Measurements from ENCODE around the gene NEK3.
A peak's percentile ranks its signal among the peaks of the same experiment; 100 is the strongest.
"Not testable (repeated sequence)": the region's sequence is repeated elsewhere in the genome, so short reads cannot be mapped to it uniquely, and the experiment has no call there.

Gene NEK3, protein sequence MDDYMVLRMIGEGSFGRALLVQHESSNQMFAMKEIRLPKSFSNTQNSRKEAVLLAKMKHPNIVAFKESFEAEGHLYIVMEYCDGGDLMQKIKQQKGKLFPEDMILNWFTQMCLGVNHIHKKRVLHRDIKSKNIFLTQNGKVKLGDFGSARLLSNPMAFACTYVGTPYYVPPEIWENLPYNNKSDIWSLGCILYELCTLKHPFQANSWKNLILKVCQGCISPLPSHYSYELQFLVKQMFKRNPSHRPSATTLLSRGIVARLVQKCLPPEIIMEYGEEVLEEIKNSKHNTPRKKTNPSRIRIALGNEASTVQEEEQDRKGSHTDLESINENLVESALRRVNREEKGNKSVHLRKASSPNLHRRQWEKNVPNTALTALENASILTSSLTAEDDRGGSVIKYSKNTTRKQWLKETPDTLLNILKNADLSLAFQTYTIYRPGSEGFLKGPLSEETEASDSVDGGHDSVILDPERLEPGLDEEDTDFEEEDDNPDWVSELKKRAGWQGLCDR

DNA sequence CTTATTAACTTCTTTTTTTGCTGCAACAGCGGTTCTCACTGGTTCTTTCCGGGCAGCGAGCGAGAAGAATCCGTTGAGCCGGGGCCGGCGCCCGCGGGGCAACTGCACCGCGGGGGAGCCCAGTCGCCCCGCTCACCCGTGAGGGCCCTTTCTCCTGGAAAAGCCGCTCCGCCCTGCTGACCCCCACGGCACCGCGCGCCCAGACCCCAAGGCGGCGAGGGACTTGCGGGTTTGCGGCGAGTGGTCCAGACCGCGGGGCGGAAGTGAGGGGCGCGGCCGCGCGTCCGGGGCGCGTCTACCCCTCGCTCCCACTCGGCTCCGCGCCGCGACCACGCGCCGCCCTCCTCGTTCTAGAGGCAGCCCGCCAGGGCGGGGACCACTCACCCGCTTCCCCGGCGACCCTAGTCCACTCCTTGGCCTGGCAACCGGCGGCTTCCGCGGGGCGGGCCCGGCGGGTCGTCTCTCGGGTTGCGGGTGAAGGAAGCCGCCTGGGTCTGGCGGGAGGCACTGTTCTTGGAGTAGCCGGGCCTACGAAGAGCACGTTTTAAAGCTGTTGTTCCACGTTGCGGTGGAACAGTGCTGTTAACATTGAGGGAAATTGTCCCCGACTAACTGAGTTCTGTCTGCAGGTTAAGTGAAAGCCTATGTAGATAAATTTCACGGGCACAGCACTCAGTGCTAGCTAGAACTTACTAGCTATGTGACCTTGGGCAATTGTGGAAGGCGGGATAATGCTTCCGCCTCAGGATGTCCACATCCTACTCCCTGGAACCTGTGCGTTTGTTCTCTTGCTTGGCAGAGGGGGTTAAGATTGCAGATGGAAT lies at the start of gene NEK3:
Gene NEK3, minus strand, starts transcription at position 439 of the 824 bp plus-strand sequence. CDS start 3,406 bp downstream, outside the sequence.
- DNase-seq (ENCODE audit: low read depth) = peak; percentile 45

DNA sequence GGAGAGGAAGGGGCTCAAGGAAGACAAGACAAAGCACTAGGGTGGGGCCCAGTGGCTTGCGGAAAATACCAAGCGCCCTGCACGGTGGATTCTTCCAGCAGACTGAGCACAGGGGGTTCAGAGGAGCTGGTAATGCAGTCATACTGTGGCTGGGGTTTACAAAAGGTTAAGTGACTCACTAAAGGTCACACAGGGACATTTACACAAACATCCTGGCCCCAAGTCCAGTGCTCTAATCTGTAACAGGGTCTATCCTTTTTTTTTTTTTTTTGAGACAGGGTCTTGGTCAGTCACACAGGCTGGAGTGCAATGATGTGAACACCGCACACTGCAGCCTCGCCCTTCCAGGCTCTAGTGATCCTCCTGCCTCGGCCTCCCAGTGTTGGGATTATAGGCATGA lies 49.0 kb upstream of the NEK3 start:
- DNase-seq (ENCODE audit: low read depth) = not testable (repeated sequence)

DNA sequence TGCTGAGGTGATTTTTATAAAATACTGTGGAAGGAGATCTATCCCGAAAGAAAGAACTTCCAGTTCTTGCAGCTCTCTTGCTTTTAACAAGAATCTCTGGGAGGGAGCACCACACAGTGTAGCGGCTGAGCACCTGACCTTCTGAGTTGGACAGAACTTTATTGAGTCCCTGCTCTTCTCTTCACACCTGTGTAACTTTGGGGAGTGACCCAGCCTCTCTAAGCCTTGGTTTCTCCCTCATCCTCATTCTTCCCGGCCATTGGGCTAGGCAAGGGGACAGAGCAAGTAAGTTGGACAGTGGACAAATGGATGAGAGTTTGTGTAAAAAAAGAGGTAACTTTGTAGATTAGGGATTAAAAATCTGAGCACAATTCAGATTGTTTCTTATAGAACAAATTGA lies 48.5 kb upstream of the NEK3 start:
- DNase-seq (ENCODE audit: low read depth) = not testable (repeated sequence)

DNA sequence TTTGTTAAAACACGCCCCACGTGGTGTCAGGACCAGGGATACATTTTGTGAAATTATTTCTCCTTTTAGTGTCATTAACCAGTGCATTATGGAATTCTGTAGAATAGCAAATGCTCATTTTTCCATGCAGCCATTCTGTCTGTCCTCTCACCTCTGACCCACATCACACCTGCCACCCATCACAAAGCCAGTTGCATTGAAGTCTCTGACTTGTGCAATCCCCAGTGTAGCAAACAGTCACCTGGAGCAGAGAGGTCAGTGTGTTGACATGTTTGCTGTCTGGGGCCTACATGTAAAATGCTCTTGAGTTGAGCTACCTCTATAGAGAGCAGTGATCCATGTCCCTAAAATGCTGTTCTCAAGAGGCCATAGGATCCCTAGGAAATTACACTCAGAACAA lies 47.9 kb upstream of the NEK3 start:
- not testable (repeated sequence) for DNase-seq (ENCODE audit: low read depth)

DNA sequence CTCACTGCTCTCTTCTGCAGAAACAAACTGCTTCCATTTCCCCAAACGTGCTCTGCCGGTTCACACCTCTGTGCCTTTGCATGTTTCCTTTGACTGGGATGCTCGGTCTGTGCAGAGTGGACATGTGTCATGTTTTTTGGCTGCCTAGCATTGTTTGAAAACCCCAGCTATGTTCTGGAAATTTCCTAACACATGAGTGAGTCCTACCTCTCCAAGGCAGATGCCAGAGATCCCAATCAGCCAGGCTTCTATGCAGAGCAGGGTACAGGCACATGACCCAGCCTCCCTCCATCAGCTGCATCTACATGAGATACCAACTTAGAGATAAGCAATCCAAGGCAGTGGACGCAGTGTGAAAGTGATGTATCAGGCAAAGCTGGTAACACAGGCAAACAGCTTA lies 45.1 kb upstream of the NEK3 start:
- not testable (repeated sequence) for DNase-seq (ENCODE audit: low read depth)

DNA sequence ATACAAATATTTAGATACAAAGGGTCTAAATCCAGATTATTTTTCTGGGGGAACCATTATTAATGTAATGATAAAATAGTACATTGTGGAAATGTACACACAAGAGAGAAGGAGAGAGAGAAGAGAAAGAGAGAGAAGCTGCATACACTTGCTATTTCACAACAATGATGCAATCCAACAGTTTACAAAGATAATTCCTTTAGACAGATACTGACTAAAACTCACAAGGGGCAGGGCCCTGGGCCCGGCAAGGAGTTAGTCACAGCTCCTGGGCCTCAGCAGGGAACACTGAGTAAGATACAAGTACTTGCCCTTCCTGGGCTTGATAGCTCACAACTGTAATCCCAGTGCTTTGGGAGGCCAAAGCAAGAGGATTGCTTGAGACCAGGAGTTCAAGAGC lies 44.5 kb upstream of the NEK3 start:
- DNase-seq (ENCODE audit: low read depth) = not testable (repeated sequence)

DNA sequence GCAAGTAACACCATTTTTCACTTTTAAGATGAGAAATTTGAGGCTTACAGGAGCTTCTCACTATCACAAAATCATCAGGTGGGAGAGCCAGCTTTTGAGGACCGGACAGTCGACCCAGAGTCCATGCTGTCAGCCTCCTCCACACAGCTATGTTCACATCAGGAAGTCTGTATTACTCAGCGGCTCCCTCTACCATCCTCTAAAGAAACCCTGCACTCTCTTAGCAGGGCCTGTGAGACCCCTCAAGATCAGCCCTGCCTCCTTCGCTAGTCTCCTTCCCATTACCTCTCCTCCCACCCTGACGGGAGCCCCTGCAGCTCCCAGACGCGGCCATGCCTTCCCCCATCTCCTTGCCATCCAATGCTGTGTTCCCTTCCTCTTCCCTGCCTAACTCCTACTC lies 43.1 kb upstream of the NEK3 start:
- DNase-seq (ENCODE audit: low read depth) = not testable (repeated sequence)

DNA sequence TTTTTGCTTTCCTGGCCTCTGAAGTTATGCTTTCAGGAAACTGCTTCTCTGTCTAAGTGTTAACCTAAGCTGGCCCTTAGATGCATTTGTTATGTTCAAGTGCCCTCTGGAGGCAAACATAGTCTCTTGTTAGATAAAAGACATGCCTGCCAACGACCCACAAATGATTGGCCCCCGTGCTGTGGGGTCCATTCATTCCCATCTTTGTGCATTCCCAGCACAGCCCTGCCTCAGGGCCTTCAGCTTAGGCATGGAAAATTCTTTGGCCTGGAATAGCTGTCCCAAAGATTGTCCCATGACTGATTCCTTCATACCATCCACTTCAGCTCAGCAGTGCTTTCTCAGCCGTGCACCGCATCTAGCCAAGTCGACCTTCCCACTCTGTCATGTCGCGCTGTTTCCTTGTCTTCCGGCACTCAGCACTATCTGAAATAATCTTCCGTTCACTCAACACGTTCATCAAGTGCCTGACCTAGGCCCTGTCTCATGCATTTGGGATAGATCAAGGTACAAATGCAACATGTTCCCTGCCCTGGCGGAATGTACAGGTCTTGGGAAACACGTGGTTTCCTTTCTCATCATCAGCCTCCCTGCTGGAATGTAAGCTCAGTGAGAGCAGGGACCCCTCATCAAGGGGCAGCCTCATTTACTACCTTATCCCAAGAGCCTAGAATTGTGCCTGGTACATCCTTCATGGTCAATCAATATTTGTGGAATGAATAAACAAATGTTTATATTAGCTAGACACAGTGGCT lies 42.2 kb upstream of the NEK3 start:
- DNase-seq (ENCODE audit: low read depth) = not testable (repeated sequence)

DNA sequence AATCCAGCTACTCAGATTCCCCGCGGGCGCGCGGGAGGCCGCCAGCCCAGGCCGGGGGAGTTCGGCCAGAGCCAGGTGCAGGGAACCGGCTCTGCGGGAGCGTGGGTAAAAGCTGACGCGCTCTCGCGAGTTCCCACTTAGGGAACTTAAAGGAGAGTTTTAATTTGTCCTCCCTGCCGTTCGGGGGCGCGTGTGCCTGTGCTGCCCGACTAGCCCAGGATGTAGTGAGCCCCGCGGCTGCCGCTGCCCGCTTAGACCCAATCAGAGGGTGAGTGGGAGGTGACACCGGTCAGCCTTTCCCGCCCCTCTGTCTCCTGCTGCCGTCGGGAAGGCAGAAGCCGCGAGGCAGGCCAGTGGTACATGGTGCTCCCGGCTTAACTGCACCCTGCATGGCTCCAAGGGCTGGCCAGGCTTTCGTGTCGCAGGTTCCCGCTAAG lies 36.0 kb upstream of the NEK3 start:
- peak; percentile 47 for DNase-seq (ENCODE audit: low read depth)

DNA sequence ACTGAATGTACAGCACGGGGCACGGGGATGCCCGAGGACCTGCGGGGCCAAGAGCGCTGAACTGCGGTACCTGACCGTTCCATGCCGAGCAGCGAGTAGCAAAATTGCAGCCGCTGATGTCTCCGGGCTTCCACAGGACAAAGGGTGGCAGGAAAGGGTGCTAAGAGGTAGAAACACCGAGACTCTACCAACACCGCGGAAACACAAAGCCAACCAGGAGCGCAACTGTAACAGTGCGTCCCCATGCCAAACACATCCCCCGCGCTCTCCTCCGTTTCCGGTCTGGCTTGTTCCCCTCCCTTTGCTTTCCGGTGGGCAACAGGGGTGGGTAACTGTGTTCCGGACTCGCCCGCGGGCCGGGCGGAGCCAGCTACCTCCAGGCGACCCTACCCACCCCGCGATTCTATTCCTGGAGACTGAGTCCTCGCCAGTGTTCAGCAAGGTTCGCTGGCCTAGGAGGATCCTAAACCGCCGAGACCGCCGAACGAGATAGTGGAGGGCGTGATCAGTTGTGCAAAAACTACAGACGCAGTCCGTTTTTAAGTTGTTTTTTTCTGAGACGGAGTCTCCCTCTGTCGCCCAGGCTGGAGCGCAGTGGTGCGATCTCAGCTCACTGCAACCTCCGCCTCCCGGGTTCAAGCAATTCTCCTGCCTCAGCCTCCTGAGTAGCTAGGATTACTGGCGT lies 34.9 kb upstream of the NEK3 start:
- peak; percentile 81 for DNase-seq (ENCODE audit: low read depth)

DNA sequence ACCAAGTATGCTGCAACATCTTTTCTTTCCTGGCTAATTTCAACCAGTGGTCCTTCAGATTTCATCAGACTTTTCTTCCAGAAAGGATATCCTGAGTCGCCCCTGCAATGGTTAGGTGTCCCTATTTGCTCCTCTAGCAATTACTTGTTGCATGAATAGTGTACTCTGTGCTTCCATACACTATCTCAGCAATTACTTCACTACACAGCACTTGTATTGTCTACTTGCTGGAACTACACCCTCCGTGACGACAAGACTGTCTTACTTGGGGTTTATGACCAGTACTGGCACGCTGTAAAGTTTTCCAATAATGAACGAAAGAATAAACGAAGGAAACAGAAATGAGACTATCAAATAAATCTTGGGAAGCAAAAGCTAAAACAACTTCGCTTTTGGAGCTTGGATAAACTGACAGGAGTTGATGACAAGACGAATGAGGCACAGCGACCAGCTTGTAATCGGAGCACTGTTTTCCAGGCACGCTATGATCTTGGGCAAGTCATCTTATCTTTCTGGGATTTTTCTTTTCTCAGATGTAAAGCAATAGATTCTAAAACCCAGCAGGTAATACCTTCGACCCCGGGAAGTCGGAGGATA lies 34.3 kb upstream of the NEK3 start:
- DNase-seq (ENCODE audit: low read depth) = not testable (repeated sequence)

DNA sequence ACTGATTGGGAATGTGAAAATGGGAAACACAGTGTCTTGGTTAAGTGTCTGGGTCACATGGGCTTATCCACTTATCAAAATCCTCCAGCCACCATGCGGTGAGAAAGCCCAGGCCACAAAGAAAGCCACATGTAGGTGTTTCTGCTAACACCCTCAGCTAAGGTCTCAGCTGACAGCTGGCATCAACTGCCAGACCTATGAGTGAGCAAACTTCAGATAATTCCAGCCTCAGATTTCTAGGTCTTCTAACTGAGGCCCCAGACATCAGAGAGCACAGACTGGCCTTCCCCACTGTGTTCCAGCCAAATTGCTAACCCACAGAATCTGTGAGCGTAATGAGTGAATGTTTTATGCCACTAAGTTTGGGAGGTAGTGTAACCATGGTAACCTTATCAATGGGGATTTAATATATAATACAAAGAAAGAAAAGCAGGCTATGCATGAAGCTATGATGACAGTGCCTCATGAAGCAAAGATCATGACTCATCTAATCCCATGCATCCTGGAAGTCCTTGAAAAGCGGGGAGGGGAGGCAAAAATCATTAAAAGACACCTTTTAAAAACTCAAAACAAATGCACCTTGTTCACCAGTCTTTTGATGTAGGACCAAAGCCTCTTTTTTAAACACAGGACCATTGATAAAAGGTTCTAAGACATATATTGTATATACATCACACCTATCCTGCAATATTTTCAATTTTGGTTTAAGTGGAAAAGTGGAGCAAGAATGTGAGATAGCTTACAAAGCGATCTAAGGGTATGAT lies 28.2 kb upstream of the NEK3 start:
- DNase-seq (ENCODE audit: low read depth) = not testable (repeated sequence)

DNA sequence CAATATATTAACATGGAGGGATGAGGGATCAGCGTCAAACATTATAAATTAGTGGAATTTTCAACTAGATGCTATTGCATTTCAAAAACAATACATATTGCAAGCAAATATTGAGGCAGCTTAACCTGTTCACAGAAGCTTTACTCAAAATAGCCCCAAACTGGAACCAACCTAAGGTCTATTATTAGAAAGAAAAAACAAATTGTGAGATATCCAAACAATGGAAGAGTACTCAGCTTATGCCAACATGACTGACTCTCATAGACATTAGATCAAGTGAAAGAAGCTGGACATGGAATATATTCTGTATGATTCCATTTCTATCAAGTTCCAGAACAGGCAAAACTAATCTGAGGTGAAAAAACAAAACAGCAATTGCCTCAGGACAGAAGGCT lies 27.6 kb upstream of the NEK3 start:
- DNase-seq (ENCODE audit: low read depth) = no peak

DNA sequence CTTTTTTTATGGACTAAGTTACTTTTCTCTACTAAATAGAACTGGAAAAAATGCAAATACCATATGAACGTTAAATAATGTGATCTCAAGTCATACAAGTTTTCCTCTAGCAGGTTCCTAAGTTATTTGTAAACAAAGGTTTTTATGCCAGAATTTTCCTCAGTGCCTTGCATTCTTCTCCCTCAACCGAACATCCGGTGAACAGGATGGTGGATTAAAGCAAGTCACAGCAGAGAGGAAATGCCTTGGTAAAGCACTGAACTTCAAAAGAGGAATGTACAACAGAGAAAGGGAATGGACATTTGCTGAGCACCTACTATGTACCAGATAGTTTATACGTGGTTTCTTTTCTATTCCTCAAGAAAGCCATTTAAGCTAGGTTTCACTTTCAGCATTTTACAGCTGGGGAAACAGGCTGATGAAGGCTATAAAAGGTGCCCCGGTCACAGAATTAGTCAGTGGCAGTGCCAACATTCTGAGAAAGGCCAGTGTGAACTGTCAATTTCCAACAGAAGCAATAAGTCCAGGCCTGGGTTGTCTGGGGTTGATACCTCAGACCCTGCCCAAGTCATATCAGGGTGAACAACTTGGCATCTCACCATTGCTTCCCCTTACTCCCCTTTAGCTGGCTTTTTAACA lies 22.0 kb upstream of the NEK3 start:
- not testable (repeated sequence) for DNase-seq (ENCODE audit: low read depth)

DNA sequence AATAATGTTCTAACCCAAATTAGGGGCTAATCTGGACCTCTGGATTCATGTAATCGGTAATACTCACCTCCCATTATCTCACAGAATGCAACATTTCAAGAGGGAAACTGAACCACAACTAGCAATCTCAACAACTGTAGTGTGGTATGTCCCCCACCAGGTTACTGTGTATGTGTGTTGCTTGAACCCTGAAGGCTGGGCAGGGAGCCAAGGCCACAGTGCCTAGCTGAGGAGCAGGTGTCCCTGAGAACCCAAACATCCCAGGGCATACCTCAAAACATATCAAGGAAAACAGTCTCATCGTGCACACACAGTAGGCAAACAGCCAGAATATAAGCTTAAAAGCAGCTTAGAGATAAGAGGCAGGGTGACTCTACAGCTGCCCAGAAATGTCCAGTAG lies 20.5 kb upstream of the NEK3 start:
- DNase-seq (ENCODE audit: low read depth) = no peak

DNA sequence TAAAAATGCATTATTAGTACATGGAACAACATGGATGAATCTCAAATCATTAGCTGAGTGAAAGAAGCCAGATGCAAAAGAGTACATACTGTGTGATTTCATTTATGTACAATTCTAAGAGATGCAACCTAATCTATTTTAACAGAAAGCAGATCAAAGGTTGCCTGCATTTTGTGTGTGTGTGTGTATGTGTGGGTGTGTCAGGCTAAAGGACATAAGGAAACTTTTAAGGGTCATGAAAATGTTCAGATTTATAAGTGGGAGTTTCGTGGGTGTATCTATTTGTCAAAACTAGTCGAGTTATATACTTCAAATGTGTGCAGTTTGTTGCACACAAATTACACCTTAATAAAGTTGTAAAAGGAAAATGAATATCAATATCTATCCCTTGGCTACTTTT lies 17.9 kb upstream of the NEK3 start:
- DNase-seq (ENCODE audit: low read depth) = no peak

DNA sequence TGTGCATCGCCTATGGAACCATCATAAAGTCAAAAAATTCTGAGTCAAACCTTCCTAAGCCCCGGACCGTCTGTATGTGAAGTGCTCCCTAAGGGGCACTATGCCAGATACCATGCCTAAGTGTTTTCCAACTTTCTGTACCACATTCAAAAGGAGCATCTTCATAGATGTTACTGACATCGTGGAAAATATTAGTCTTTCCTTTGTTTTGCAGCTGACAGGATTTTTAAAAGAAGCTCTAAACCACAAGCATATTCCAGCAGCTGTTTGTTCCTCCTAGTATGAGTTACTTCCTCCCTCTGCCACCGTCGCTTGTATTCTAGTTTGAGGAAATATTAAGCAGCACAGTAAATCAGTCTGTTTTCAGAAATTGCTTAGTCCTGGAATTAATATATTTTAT lies 14.6 kb upstream of the NEK3 start:
- DNase-seq (ENCODE audit: low read depth) = not testable (repeated sequence)

DNA sequence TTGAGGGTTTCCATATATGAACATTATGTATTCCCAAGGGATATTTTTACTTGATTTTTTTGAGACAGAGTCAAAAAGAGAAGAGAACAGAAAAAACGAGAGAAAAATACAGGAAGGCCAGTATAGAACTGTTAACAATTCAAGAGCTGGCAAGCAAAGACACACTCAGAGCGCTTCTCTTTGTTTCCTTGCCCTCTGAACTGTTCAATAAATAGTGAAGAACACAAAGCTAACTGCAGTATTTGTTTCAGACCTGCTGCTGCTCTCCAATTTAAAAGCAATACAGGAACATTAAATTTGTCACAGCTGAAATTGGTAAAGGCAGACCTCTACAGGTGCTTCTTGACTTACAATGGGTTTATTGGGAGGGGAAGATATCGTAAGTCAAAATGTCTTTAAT lies 14.0 kb upstream of the NEK3 start:
- no peak for DNase-seq (ENCODE audit: low read depth)

DNA sequence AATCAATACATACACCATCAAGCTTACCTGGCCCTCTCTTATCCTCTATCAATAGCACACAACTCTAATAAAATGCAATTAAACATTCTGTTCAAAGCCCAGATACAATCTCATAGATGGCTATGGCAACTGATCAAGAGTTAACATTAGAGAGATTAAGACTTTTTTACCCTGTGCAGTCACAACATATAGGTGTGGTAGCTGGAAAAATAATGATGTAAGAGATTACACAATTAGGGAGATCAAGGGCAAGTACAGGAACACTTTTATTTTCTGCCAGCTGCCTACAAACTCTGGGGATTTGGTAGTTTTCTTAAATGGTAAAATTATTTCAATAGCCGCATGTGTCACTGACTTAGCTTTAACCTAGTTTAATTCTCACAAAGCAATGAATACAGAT lies 12.3 kb upstream of the NEK3 start:
- DNase-seq (ENCODE audit: low read depth) = not testable (repeated sequence)

Data from activated T-helper 1 cell treated with Interleukin-2 at 50 U/mL for 16 hours (primary cell).